ENCODE results near the gene CNTF. TPM values are rescaled to one million over a fixed set of nuclear protein-coding genes. Genes with fewer than 3 reads are reported as not detected.

The CNTF gene
- total RNA-seq, 6 experiments from 2014 or later, result 0.37 to 0.87 (median 0.72) TPM

DNA sequence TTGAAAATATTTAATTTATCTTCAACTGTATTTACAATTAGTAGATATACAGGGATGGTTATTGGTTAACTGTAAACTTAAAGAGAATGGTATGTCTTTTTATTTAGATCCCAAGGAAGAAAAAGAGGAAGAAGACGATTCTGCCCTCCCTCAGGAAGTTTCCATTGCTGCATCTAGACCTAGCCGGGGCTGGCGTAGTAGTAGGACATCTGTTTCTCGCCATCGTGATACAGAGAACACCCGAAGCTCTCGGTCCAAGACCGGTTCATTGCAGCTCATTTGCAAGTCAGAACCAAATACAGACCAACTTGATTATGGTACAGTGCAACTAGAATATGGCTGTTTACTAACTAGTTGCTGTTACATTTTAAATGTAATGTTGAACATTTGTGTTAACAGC, 12.7 kb upstream of the CNTF start:
- 74% methylated on average over 8 of the region's 8 CpGs for whole genome bisulfite sequencing (ENCODE audit: insufficient coverage, low coverage, low lambda C conversion rate, missing lambda C conversion rate)
- H3K36me3 ChIP-seq, result peaks cover 4 to 49% (median 22%) of the 10 kb centered on the region in 4 donors
- H3K4me3 ChIP-seq, result no peak overlapping the region
- ATAC-seq (no peak), DNase-seq (no peak)
- no peaks in the 10 kb centered on the region for H3K9me3 ChIP-seq
- no peak overlapping the region for H3K27ac ChIP-seq
- TF ChIP-seq POLR2A (IDR thresholded peaks at IDR 0.05), result no peak
- TF ChIP-seq, protein P1, sequence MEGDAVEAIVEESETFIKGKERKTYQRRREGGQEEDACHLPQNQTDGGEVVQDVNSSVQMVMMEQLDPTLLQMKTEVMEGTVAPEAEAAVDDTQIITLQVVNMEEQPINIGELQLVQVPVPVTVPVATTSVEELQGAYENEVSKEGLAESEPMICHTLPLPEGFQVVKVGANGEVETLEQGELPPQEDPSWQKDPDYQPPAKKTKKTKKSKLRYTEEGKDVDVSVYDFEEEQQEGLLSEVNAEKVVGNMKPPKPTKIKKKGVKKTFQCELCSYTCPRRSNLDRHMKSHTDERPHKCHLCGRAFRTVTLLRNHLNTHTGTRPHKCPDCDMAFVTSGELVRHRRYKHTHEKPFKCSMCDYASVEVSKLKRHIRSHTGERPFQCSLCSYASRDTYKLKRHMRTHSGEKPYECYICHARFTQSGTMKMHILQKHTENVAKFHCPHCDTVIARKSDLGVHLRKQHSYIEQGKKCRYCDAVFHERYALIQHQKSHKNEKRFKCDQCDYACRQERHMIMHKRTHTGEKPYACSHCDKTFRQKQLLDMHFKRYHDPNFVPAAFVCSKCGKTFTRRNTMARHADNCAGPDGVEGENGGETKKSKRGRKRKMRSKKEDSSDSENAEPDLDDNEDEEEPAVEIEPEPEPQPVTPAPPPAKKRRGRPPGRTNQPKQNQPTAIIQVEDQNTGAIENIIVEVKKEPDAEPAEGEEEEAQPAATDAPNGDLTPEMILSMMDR (IDR thresholded peaks at IDR 0.05), result no peak
- H3K27me3 ChIP-seq, result no peaks in the 10 kb centered on the region
- intact Hi-C loops (cut with DNase I), result no loop called here
- no peaks in the 10 kb centered on the region for H3K4me1 ChIP-seq

DNA sequence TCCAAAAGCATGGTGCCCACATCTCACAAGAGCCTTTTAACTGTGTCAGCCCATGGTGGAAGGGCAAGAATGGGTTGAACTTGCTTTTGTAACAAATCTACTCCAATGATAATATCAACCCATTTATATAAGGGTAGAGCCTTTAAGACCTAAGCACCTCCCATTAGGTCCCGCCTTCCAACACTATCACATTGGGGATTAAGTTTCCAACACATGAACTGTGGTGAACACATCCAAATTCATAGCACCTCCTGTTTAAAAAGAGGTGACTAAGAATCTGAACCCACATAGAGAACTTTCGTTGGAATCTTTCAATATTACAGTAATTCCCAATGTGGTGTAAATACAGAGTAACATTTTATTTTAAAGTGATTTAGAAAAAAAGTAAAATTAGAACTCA, 9.2 kb upstream of the CNTF start:
- no peak for ATAC-seq
- TF ChIP-seq, protein P1 (IDR thresholded peaks at IDR 0.05), result no peak
- no peak for TF ChIP-seq POLR2A (IDR thresholded peaks at IDR 0.05)
- no peak overlapping the region for H3K27ac ChIP-seq
- no peaks in the 10 kb centered on the region for H3K4me1 ChIP-seq
- H3K27me3 ChIP-seq, result no peaks in the 10 kb centered on the region
- WGBS (ENCODE audit: insufficient coverage, low coverage, low lambda C conversion rate, missing lambda C conversion rate), result 90% methylated on average over 2 of the region's 2 CpGs
- H3K4me3 ChIP-seq, result no peak overlapping the region
- no peaks in the 10 kb centered on the region for H3K9me3 ChIP-seq
- H3K36me3 ChIP-seq, result peaks cover 4 to 75% (median 31%) of the 10 kb centered on the region in 4 donors
- no peak for DNase-seq
- intact Hi-C loops (cut with DNase I), result no loop called here

DNA sequence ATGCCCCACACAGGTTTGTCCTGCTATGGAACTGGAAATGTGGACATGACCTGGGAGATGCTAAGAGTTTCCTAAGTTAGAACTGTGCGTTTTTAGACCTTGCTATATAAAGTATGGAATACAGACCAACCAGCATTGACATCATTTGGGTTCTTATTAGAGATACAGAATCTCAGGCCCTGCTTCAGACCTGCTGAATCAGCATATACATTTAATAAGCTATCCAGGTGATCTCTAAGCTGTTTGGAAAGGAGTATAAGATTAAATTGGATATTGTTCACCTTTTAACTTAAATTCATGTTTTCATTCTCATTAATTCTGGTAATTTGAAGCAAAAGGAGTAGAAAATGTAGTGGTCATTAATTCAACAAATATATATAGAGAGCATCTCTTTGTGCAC, 6.9 kb upstream of the CNTF start:
- Histone ChIP-seq H3K27ac (no peak overlapping the region), H3K9me3 (no peaks in the 10 kb centered on the region), H3K27me3 (no peaks in the 10 kb centered on the region), H3K4me3 (no peak overlapping the region), H3K4me1 (no peaks in the 10 kb centered on the region), H3K36me3 (peaks cover 4 to 88% (median 34%) of the 10 kb centered on the region in 4 donors)
- intact Hi-C loops (cut with DNase I), result no loop called here
- TF ChIP-seq, protein P1 (IDR thresholded peaks at IDR 0.05), result no peak
- TF ChIP-seq POLR2A (IDR thresholded peaks at IDR 0.05), result no peak
- no peak for ATAC-seq
- WGBS (ENCODE audit: insufficient coverage, low coverage, low lambda C conversion rate, missing lambda C conversion rate), result 93% methylated on average over 1 of the region's 1 CpG
- no peak for DNase-seq

DNA sequence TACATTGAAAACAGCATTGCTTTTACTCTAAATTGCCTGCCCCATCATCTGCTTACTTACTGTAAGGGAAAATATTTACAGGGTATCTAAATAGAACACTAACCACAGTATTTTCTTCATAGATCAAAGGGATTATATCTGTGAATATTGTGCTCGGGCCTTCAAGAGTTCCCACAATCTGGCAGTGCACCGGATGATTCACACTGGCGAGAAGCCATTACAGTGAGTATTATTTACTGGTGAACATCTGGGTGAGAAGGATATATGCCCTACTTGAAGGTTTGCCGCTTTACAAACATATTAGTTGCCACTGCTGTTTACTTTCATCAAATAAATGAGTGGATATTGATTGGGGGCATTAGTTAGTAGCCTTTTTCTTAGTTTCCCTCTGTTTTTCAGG, 5.9 kb upstream of the CNTF start:
- Histone ChIP-seq H3K9me3 (no peaks in the 10 kb centered on the region), H3K36me3 (peaks cover 4 to 77% (median 28%) of the 10 kb centered on the region in 4 donors), H3K4me3 (no peak overlapping the region), H3K27me3 (no peaks in the 10 kb centered on the region), H3K27ac (no peak overlapping the region), H3K4me1 (no peaks in the 10 kb centered on the region)
- intact Hi-C loops (cut with DNase I), result no loop called here
- TF ChIP-seq, protein P1 (IDR thresholded peaks at IDR 0.05), result no peak
- TF ChIP-seq POLR2A (IDR thresholded peaks at IDR 0.05), result no peak
- ATAC-seq, result peak in 1 of 4 donors; percentile 73
- 67% methylated on average over 4 of the region's 4 CpGs for WGBS (ENCODE audit: insufficient coverage, low coverage, low lambda C conversion rate, missing lambda C conversion rate)
- DNase-seq, result no peak
